Activated naive CD4-positive, alpha-beta T cell treated with anti-CD3 and anti-CD28 coated beads, Interleukin-2, amount 50 U/mL, for 72 hours (primary cell): ENCODE results near the gene TP53TG3D. TPM values are rescaled to one million over a fixed set of nuclear protein-coding genes. Genes with fewer than 3 reads are reported as not detected.
A peak's percentile ranks its signal among the peaks of the same experiment; 100 is the strongest.
"Not testable (repeated sequence)": the region's sequence is repeated elsewhere in the genome, so short reads cannot be mapped to it uniquely, and the experiment has no call there.

Source experiments
- ATAC-seq, 2 donors: fragments of 150-1000 bp; cut with Tn5 transposase; 2 replicates each; pipeline ENCODE4 v1.10.0; 2021; ENCODE audit warnings: mild to moderate bottlenecking in 2 of 2, moderate library complexity in 2 of 2
- DNase-seq, 2 donors: peaks; one replicate each; pipeline ENCODE4 v3.0.0; 2021 to 2022; ENCODE audit warnings: low spot score in 2 of 2
- H3K27ac Mint-ChIP-seq, 2 donors: one replicate each; pipeline ENCODE4 v1.8.0; 2022; ENCODE audit warnings: mild to moderate bottlenecking in 2 of 2, mixed read lengths in 2 of 2
- H3K36me3 Mint-ChIP-seq, 2 donors: one replicate each; pipeline ENCODE4 v1.8.0; 2022; ENCODE audit warnings: mixed read lengths in 2 of 2
- H3K9me3 Mint-ChIP-seq, 2 donors: one replicate each; pipeline ENCODE4 v1.8.0; 2022; ENCODE audit warnings: mixed read lengths in 2 of 2
- total RNA-seq, 2 donors: library from RNA; stranded (reverse); gene quantifications; one replicate each; pipeline ENCODE4 v1.2.3, GENCODE V29; 2022

Gene TP53TG3D
- total RNA-seq: under 1 TPM in 1 of 2 donors, not detected in 1; 0.77 TPM

DNA sequence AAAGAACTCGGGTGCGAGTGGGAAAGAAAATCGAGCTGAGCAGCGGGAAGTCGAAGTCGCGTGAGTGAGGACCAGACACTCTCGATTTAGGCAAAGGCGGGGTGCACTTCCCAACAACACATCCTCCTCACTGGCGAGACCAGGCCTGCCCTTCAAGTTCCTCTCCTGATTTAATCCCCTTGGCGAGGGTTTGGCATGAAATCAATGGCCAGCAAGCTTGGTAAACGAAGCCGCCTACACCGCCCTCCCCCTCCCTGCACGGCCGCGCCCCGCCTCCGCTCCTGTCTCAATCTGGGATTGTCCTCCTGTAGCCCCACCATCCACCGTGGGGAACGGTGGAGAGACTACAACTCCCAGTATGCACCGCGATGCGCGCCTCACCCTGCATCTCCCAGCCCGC, at the start of gene TP53TG3D:
Gene TP53TG3D, plus strand, starts transcription at position 301 of the 400 bp plus-strand sequence. Its CDS starts 68 bp downstream, at position 369.
- not testable (repeated sequence) for DNase-seq, H3K9me3 Mint-ChIP-seq, H3K36me3 Mint-ChIP-seq, ATAC-seq, H3K27ac Mint-ChIP-seq

GRCh38 chr16:32253507-32253906, 421 bp downstream of the TP53TG3D start:
- not testable (repeated sequence) for H3K27ac Mint-ChIP-seq, H3K36me3 Mint-ChIP-seq, H3K9me3 Mint-ChIP-seq, ATAC-seq
- peak in 1 of 2 donors; percentile 53 for DNase-seq

DNA sequence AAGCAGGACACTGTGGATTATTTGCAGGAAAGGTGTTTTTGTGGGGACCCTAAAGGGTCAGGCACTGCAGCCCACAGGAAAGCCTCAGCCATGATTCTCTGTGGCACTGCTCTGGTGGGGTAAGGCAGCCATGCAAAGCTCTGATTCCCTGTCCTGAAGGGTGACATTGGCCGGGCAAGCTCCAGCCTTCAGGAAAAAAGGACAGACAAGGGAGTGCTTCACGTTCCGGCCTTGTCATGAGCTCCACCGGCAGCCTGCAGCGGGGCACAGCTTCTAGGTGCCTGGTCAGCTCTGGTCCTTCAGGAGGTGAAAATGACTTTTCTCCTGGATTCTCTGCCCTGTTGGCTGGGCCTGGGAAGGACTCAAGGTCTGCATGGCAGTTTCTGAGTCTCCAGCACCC, 8.4 kb downstream of the TP53TG3D start:
- not testable (repeated sequence) for H3K9me3 Mint-ChIP-seq, H3K36me3 Mint-ChIP-seq, H3K27ac Mint-ChIP-seq, DNase-seq, ATAC-seq

DNA sequence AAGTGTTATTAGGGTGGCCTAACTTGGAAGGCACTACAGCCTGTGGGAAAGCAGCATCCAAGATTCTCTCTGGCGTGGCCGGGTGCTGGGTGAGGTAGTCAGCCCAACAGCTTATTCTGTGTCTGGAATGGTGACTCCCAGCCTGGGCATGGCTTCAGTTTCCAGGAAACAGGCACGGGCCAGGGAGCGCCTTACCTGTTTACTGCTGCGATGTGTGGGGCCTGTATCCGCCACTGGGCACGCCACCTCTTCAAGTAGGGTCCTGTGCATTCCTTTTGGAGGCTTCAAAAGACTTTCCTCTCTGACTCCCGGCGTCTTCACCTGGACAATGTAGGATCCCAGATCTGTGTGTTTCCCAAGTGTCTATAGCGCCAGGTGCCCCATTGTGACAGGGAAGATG, 10.5 kb downstream of the TP53TG3D start:
- not testable (repeated sequence) for DNase-seq, ATAC-seq, H3K36me3 Mint-ChIP-seq, H3K27ac Mint-ChIP-seq, H3K9me3 Mint-ChIP-seq

DNA sequence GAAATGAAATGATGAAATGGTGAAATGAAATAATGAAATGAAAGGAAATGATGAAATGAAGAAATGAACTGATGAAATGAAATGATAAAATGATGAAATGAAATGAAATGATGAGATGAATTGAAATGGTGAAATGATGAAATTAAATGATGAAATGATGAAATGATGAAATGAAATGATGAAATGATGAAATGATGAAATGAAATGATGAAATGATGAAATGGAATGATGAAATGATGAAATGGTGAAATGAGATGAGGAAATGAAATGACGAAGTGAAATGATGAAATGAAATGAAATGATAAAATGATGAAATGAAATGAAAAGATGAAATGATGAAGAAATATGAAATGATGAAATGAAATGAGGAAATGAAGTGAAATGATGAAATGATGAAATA, 28.8 kb downstream of the TP53TG3D start:
- ATAC-seq, H3K9me3 Mint-ChIP-seq, H3K36me3 Mint-ChIP-seq, DNase-seq: not testable (repeated sequence)
- peak overlapping the region; percentile 85 to 92 for H3K27ac Mint-ChIP-seq

GRCh38 chr16:32283024-32283423, 29.9 kb downstream of the TP53TG3D start:
- not testable (repeated sequence) for H3K36me3 Mint-ChIP-seq, DNase-seq, ATAC-seq, H3K27ac Mint-ChIP-seq, H3K9me3 Mint-ChIP-seq

DNA sequence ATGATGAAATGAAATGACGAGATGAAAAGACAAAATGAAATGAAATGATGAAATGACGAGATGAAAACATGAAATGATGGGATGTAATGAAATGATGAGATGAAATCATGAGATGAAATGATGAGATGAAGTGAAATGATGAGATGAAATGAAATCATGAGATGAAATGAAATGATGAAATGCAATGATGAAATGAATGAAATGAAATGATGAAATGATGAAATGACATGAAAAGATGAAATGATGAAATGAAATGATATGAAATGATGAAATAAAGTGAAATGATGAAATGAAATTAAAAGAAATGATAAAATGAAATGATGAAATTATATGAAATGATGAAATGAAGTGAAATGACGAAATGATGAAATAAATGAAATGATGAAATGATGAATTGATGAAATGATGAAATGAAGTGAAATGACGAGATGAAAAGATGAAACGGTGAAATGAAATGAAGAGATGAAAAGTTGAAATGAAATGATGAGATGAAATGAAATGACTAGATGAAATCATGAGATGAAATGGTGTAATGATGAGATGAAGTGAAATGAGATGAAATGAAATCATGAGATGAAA, 30.9 kb downstream of the TP53TG3D start:
- H3K36me3 Mint-ChIP-seq, ATAC-seq, H3K27ac Mint-ChIP-seq, DNase-seq, H3K9me3 Mint-ChIP-seq: not testable (repeated sequence)

DNA sequence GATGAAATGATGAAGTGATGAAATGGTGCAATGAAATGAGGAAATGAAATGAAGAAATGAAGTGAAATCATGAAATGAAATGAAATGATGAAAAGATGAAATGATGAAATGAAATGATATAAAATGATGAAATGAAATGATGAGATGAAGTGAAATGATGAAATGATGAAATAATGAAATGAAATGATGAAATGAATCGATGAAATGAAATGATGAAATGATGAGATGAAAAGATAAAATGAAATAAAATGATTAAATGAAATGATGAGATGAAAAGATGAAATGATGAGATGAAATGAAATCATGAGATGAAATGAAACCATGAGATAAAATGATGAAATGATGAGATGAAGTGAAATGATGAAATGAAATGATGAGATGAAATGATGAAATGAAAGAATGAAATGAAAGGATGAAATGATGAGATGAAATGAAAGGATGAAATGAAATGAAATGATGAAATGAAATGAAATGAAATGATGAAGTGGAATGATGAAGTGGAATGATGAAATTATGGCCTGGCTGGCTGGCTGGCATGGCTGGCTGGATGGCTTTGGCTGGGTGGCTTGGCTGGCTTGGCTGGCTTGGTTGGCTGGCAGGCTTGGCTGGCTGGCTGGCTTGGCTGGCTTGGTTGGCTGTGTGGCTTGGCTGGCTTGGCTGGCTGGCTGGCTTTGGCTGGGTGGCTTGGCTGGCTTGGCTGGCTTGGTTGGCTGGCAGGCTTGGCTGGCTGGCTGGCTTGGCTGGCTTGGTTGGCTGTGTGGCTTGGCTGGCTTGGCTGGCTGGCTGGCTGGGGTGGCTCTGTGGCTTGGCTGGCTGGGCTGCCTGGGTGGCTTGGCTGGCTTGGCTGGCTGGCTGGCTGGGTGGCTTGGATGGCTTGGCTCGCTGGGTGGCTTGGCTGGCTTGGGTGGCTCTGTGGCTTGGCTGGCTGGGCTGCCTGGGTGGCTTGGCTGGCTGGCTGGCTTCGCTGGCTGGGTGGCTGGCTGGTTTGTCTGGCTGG, 32.0 kb downstream of the TP53TG3D start:
- not testable (repeated sequence) for H3K36me3 Mint-ChIP-seq, H3K9me3 Mint-ChIP-seq, ATAC-seq, DNase-seq, H3K27ac Mint-ChIP-seq

GRCh38 chr16:32286193-32286592, 33.1 kb downstream of the TP53TG3D start:
- not testable (repeated sequence) for H3K27ac Mint-ChIP-seq, DNase-seq, H3K9me3 Mint-ChIP-seq, H3K36me3 Mint-ChIP-seq, ATAC-seq

DNA sequence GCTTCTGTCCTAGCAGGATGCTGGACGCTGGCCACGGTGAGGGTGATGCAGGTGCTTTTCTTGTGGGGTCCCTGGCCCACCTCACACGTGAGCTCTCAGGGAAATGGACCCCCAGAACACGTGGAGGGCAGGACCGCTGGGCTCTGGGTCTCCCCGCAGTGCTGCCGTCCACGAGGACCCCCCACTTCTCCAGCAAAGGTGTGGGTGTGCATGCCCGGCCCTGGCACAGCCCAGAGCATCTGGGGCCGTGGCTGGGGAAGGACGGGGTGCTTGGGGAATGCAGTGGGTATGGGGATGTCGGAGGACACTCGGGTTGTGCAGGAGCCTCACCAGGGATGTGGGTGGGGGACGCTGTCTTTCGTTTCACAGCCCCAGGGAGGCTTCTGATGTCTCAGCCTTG, 34.7 kb downstream of the TP53TG3D start:
- not testable (repeated sequence) for DNase-seq, H3K27ac Mint-ChIP-seq, ATAC-seq, H3K36me3 Mint-ChIP-seq, H3K9me3 Mint-ChIP-seq

GRCh38 chr16:32289197-32289596, 36.1 kb downstream of the TP53TG3D start:
- not testable (repeated sequence) for DNase-seq, H3K27ac Mint-ChIP-seq, ATAC-seq, H3K9me3 Mint-ChIP-seq, H3K36me3 Mint-ChIP-seq

DNA sequence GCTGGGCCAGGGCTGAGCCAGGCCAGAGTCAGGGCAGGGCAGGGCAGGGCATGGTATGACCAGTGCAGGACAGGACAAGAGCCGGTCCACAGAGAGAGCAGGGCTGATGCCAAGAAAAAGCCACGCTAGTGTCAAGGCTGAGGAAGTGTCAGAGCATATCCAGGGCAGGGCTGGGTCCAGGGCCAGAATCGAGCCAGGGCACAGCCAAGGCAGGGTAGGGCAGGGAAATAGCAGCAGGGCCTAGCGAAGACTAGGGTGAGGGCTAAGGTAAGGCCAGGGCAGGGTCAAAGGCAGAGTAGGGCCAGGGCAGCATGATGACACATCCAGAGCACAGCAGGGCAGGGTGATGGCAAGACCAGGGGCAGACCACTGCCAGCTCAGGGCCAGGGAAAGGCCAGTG, 49.7 kb downstream of the TP53TG3D start:
- not testable (repeated sequence) for H3K36me3 Mint-ChIP-seq, DNase-seq, H3K27ac Mint-ChIP-seq, H3K9me3 Mint-ChIP-seq, ATAC-seq
